H1 (cell line): ENCODE measurements around the gene DDB1. TPM values are rescaled to one million over a fixed set of nuclear protein-coding genes. Genes with fewer than 3 reads are reported as not detected.

ENCODE experiments used
- CTCF ChIA-PET: fragments of 300-600 bp; sonication (Branson Sonifier 250); formaldehyde crosslinking; loops from one replicate; lab custom pipeline; 2021; ENCODE audit not compliant: partially characterized antibody; lab: Charles Lee
- POLR2A ChIA-PET: fragments of 300-600 bp; sonication (Branson Sonifier 250); formaldehyde crosslinking; loops from one replicate; lab custom pipeline; 2021; ENCODE audit warnings: inconsistent platforms; ENCODE audit not compliant: partially characterized antibody; lab: Charles Lee
- DNase-seq, 2 experiments: peaks; one replicate each; pipeline versions ENCODE4 v3.0.0 to v3.0.0-alpha.2; 2010 to 2022; ENCODE audit warnings: low spot score in 2 of 2, low read depth in 1 of 2, mixed read lengths in 1 of 2
- FAIRE-seq: peaks from 2 replicates; lab custom pipeline; 2011; peaks lifted over from hg19 to GRCh38; lab: Jason Lieb, UNC
- H2AFZ ChIP-seq: 2 replicates; pipeline ENCODE4 v1.8.1; 2012; ENCODE audit warnings: low read length, inconsistent platforms
- H2AK5ac ChIP-seq: 2 replicates; pipeline ENCODE4 v1.6.1; 2013; ENCODE audit warnings: low read depth, low read length
- H2BK120ac ChIP-seq: replicated peaks from 2 replicates; pipeline ENCODE3; 2013; ENCODE audit warnings: low read depth, low read length, inconsistent platforms
- H2BK12ac ChIP-seq: 2 replicates; pipeline ENCODE4 v1.6.1; 2013; ENCODE audit warnings: low read depth, low read length
- H2BK15ac ChIP-seq: 2 replicates; pipeline ENCODE4 v1.6.1; 2013; ENCODE audit warnings: low read length
- H2BK20ac ChIP-seq: 2 replicates; pipeline ENCODE4 v1.6.1; 2013; ENCODE audit warnings: low read length
- H2BK5ac ChIP-seq: 2 replicates; pipeline ENCODE4 v1.6.1; 2013; ENCODE audit warnings: low read depth, low read length
- H3K14ac ChIP-seq: 2 replicates; pipeline ENCODE4 v1.6.1; 2013; ENCODE audit warnings: inconsistent platforms; ENCODE audit not compliant: insufficient read length
- H3K18ac ChIP-seq: 2 replicates; pipeline ENCODE4 v1.6.1; 2013; ENCODE audit warnings: low read length; ENCODE audit errors: extremely low read depth
- H3K23ac ChIP-seq: 2 replicates; pipeline ENCODE4 v1.6.1; 2013; ENCODE audit warnings: inconsistent platforms; ENCODE audit not compliant: insufficient read length
- H3K23me2 ChIP-seq: 2 replicates; pipeline ENCODE4 v1.6.1; 2013; ENCODE audit warnings: low read depth, low read length
- H3K27ac ChIP-seq: 2 replicates; pipeline ENCODE4 v1.6.1; 2011; ENCODE audit warnings: low read depth, low read length, inconsistent platforms
- H3K27me3 ChIP-seq, 4 experiments: replicated peaks in 1 of 4; 1 replicate in 1 of 4; 2 replicates in 3 of 4; pipeline versions ENCODE4 v1.6.1 to v1.8.1; 2011 to 2013; ENCODE audit warnings: low read length in 3 of 4, mild to moderate bottlenecking in 3 of 4, inconsistent platforms in 2 of 4, mixed read lengths in 2 of 4, moderate library complexity in 1 of 4; ENCODE audit not compliant: control insufficient read depth in 3 of 4, insufficient read depth in 3 of 4; ENCODE audit errors: extremely low read depth in 1 of 4
- H3K36me3 ChIP-seq, 4 experiments: 2 replicates each; pipeline versions ENCODE4 v1.6.1 to v1.8.1; 2011 to 2013; ENCODE audit warnings: mild to moderate bottlenecking in 4 of 4, low read length in 3 of 4, moderate library complexity in 2 of 4, control low read depth in 1 of 4, inconsistent platforms in 1 of 4; ENCODE audit not compliant: insufficient read depth in 4 of 4, control insufficient read depth in 2 of 4
- H3K4ac ChIP-seq: replicated peaks from 2 replicates; pipeline ENCODE3; 2013; ENCODE audit warnings: low read length, low read depth, mixed read lengths, inconsistent platforms; ENCODE audit not compliant: insufficient read length
- H3K4me1 ChIP-seq, 4 experiments: replicated peaks in 1 of 4; 1 replicate in 1 of 4; 2 replicates in 3 of 4; pipeline versions ENCODE4 v1.6.1 to v1.8.1; 2011 to 2013; ENCODE audit warnings: low read length in 3 of 4, inconsistent platforms in 2 of 4, mixed read lengths in 1 of 4; ENCODE audit not compliant: insufficient read depth in 4 of 4, control insufficient read depth in 3 of 4
- H3K4me2 ChIP-seq, 2 experiments: 2 replicates each; pipeline versions ENCODE4 v1.6.1 to v1.8.1; 2011 to 2013; ENCODE audit warnings: low read depth in 2 of 2, low read length in 2 of 2, control low read depth in 1 of 2, inconsistent platforms in 1 of 2, mild to moderate bottlenecking in 1 of 2; ENCODE audit not compliant: insufficient read depth in 1 of 2
- H3K4me3 ChIP-seq, 4 experiments: fragments of 200-600, 300-600 bp in 1 of 4; sonication (generic), shearing (Covaris generic), sonication (Bioruptor Twin) in 1 of 4; 2 replicates each; pipeline versions ENCODE4 v1.5.1 to v1.8.1; 2011 to 2016; ENCODE audit warnings: low read length in 4 of 4, low read depth in 3 of 4, control low read depth in 2 of 4, inconsistent platforms in 2 of 4, mild to moderate bottlenecking in 2 of 4, mixed read lengths in 1 of 4, moderate library complexity in 1 of 4; ENCODE audit not compliant: insufficient read depth in 2 of 4; ENCODE audit errors: extremely low read depth in 1 of 4
- H3K56ac ChIP-seq: replicated peaks from 2 replicates; pipeline ENCODE3; 2013; ENCODE audit warnings: low read depth, mild to moderate bottlenecking, mixed read lengths, low read length, inconsistent platforms; ENCODE audit not compliant: insufficient read length
- H3K79me1 ChIP-seq: 2 replicates; pipeline ENCODE4 v1.6.1; 2013; ENCODE audit warnings: low read depth, low read length, control low read depth
- H3K79me2 ChIP-seq, 2 experiments: 2 replicates each; pipeline versions ENCODE4 v1.6.1 to v1.8.1; 2012 to 2013; ENCODE audit warnings: low read length in 2 of 2, mild to moderate bottlenecking in 2 of 2, inconsistent platforms in 1 of 2; ENCODE audit not compliant: insufficient read depth in 2 of 2, control insufficient read depth in 1 of 2
- H3K9ac ChIP-seq, 4 experiments: replicated peaks in 1 of 4; 1 replicate in 1 of 4; 2 replicates in 3 of 4; pipeline versions ENCODE4 v1.6.1 to v1.8.1; 2011 to 2013; ENCODE audit warnings: low read depth in 3 of 4, low read length in 3 of 4, control low read depth in 2 of 4, mild to moderate bottlenecking in 2 of 4, moderate library complexity in 2 of 4, inconsistent platforms in 1 of 4; ENCODE audit errors: extremely low read depth in 1 of 4
- H3K9me3 ChIP-seq, 2 experiments: 2 replicates each; pipeline versions ENCODE4 v1.6.1 to v1.8.1; 2012 to 2013; ENCODE audit warnings: mild to moderate bottlenecking in 2 of 2, moderate library complexity in 2 of 2, control low read depth in 1 of 2, inconsistent platforms in 1 of 2, low read depth in 1 of 2, low read length in 1 of 2, mixed read lengths in 1 of 2; ENCODE audit not compliant: insufficient read depth in 2 of 2
- H4K20me1 ChIP-seq, 2 experiments: replicated peaks in 1 of 2; 2 replicates each; pipeline versions ENCODE3 to v1.8.1; 2011 to 2013; ENCODE audit warnings: inconsistent platforms in 2 of 2, low read length in 2 of 2, mild to moderate bottlenecking in 1 of 2; ENCODE audit not compliant: insufficient read depth in 2 of 2, control insufficient read depth in 1 of 2
- H4K5ac ChIP-seq: 2 replicates; pipeline ENCODE4 v1.6.1; 2013; ENCODE audit warnings: low read length, low read depth, mixed read lengths, inconsistent platforms; ENCODE audit not compliant: insufficient read length
- H4K8ac ChIP-seq: 2 replicates; pipeline ENCODE4 v1.8.0; 2013; ENCODE audit warnings: mild to moderate bottlenecking, moderate library complexity, low read length, inconsistent platforms; ENCODE audit not compliant: insufficient read depth; ENCODE audit errors: extremely low read depth
- H4K91ac ChIP-seq: replicated peaks from 2 replicates; pipeline ENCODE3; 2013; ENCODE audit warnings: low read length, mixed read lengths, inconsistent platforms; ENCODE audit not compliant: insufficient read length
- WGBS, 2 experiments: shearing (Covaris generic) in 1 of 2; methylation state at CpG; one replicate each; pipeline versions ENCODE4 v1.1.6 to v1.1.7; 2013 to 2015; ENCODE audit warnings: low lambda C conversion rate in 2 of 2, mixed read lengths in 2 of 2, inconsistent platforms in 1 of 2, low coverage in 1 of 2, missing lambda C conversion rate in 1 of 2; ENCODE audit not compliant: insufficient replicate concordance in 2 of 2, insufficient coverage in 1 of 2, insufficient read length in 1 of 2; ENCODE audit errors: extremely low coverage in 1 of 2, missing lambda C conversion rate in 1 of 2; 5-methylcytosine and 5-hydroxymethylcytosine counted together
- polyA plus RNA-seq, 7 experiments: library from polyadenylated mRNA; depleted of rRNA in 3 of 7; stranded (reverse) in 5 of 7; unstranded in 2 of 7; fragments of >200 nt in 5 of 7; fragments of 200-250 nt in 2 of 7; gene quantifications; 1 replicate in 5 of 7; 2 replicates in 1 of 7; 4 replicates in 1 of 7; pipeline versions ENCODE4 v1.2.1 to v1.2.3, GENCODE V29; 2011 to 2013; ENCODE audit warnings: missing spikeins in 2 of 7, mixed read lengths in 2 of 7
- total RNA-seq: library from RNA; stranded (reverse); fragmentation: NEBNext Ultra II Directional; extraction: Animal tissue kit (Norgen Biotek cat#: 25700); gene quantifications from 2 replicates; pipeline ENCODE4 v1.2.1, GENCODE V29; 2021

Gene DDB1
- total and polyA plus RNA-seq, 2 of the 8 experiments (the other 6 are each of a cell fraction or from before 2014, with no cell fraction given) = 275 to 306 TPM

DNA sequence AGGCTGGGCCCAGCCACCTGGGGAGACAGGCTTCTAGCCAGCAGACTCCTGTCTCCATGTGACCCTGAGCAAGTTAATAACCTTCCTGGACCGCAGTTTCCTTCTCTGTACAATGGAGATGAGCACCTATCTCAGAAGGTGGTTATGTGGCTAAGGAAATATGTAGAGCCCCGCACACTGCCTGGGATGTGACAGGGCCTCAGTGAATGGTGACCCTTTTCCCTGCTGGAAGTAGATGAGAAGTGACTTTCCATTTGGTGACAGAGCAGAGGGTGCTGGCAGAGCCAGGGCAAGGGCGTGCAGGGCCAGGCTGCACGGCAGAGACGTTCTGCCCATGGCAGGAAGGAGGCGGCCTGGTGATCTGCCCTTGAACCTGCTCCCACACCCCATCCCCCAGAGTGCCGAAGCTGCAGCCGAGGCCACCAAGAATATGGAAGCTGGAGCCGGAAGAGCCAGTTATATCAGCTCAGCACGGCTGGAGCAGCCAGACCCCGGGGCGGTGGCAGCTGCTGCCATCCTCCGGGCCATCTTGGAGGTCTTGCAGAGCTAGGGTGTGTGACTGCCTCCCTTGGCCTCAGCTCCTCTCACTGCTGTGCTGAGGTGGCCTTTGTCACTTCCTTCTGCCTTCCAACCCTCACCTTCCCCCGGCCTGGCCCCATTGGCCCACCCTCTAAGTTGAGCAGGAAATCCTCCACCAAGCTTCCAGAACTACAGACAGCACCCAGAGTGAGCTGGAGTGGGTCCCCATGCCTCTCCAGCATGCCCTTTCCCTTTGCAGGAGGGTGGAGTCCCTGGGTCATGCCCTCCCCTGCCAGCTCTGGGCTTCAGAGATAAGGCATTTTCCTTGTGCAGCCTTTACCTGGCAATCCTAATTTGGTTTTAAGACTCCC, 13.3 kb upstream of the DDB1 start:
- POLR2A ChIA-PET = interaction anchor here (1.3 to 39.7 kb wide), 3 partner anchors 10 to 24 kb away, joined by 4 to 1106 read pairs (median 61); partner anchors contain the start of genes CYB561A3, DDB1, TKFC and TMEM138
- Histone ChIP-seq H3K27me3 (no peaks in the 10 kb centered on the region), H3K36me3 (peaks cover 0 to 17% (median 9%) of the 10 kb centered on the region in 4 experiments; a peak in 4 of 8 replicates), H2BK15ac (no peak overlapping the region), H3K27ac (no peak overlapping the region), H3K4ac (no peak overlapping the region), H3K9ac (no peak overlapping the region), H4K20me1 (peaks cover 0 to 5% of the 10 kb centered on the region in 2 experiments), H2AK5ac (no peak overlapping the region), H3K4me2 (no peak overlapping the region), H3K4me3 (no peak overlapping the region), H3K23me2 (no peaks in the 10 kb centered on the region), H3K79me1 (no peaks in the 10 kb centered on the region; the same call in 1 of the 2 replicates), H3K56ac (no peak overlapping the region), H4K8ac (peak overlapping the region; percentile 41; the same call in 1 of the 2 replicates), H2BK120ac (no peak overlapping the region), H4K91ac (no peak overlapping the region), H2AFZ (no peak overlapping the region), H2BK20ac (no peak overlapping the region), H3K23ac (no peak overlapping the region), H2BK12ac (no peak overlapping the region), H2BK5ac (no peak overlapping the region), H3K9me3 (no peaks in the 10 kb centered on the region), H3K4me1 (no peaks in the 10 kb centered on the region), H3K18ac (no peak overlapping the region), H3K79me2 (no peaks in the 10 kb centered on the region), H4K5ac (no peak overlapping the region), H3K14ac (no peak overlapping the region)
- FAIRE-seq (no peak), DNase-seq (no peak)
- WGBS, 2 experiments = 91% methylated on average over 14 of the region's 14 CpGs; no CpG with 5 or more reads in 1 of the 2 experiments
- CTCF ChIA-PET = interaction anchor here (6.8 to 7.1 kb wide), 2 partner anchors 10 to 39 kb away, joined by 55 to 80 read pairs; no protein-coding TSS in a partner anchor
